Renal cortical epithelial cell (primary cell): ENCODE measurements around the gene ATP6V1G2. TPM values are rescaled to one million over a fixed set of nuclear protein-coding genes. Genes with fewer than 3 reads are reported as not detected.

Experiments used
- DNase-seq: peaks from one replicate; pipeline ENCODE4 v3.0.0-alpha.2; 2011; ENCODE audit warnings: low read depth
- total RNA-seq: library from RNA; depleted of rRNA; stranded (reverse); fragments of >200 nt; gene quantifications from 2 replicates; pipeline ENCODE4 v1.2.3, GENCODE V29; 2014

Gene ATP6V1G2
- total RNA-seq, 1 donor from 2014 or later, result 1.0 TPM

DNA sequence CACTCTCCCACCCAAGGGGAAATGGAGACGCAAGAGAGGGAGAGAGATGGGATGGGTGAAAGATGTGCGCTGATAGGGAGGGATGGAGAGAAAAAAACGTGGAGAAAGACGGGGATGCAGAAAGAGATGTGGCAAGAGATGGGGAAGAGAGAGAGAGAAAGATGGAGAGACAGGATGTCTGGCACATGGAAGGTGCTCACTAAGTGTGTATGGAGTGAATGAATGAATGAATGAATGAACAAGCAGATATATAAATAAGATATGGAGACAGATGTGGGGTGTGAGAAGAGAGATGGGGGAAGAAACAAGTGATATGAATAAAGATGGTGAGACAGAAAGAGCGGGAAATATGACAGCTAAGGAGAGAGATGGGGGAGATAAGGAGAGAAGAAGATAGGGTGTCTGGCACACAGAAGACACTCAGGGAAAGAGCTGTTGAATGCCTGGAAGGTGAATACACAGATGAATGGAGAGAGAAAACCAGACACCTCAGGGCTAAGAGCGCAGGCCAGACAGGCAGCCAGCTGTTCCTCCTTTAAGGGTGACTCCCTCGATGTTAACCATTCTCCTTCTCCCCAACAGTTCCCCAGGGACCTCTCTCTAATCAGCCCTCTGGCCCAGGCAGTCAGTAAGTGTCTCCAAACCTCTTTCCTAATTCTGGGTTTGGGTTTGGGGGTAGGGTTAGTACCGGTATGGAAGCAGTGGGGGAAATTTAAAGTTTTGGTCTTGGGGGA is 29.7 kb upstream of the ATP6V1G2 start:
- no peak for DNase-seq

DNA sequence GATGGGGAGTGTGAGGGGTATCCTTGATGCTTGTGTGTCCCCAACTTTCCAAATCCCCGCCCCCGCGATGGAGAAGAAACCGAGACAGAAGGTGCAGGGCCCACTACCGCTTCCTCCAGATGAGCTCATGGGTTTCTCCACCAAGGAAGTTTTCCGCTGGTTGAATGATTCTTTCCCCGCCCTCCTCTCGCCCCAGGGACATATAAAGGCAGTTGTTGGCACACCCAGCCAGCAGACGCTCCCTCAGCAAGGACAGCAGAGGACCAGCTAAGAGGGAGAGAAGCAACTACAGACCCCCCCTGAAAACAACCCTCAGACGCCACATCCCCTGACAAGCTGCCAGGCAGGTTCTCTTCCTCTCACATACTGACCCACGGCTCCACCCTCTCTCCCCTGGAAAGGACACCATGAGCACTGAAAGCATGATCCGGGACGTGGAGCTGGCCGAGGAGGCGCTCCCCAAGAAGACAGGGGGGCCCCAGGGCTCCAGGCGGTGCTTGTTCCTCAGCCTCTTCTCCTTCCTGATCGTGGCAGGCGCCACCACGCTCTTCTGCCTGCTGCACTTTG is 29.0 kb upstream of the ATP6V1G2 start, which contains the start of gene TNF:
Gene TNF, plus strand, starts transcription at position 231 of the 567 bp plus-strand sequence. Its CDS starts 177 bp downstream, at position 408.
- DNase-seq, result peak; percentile 28

DNA sequence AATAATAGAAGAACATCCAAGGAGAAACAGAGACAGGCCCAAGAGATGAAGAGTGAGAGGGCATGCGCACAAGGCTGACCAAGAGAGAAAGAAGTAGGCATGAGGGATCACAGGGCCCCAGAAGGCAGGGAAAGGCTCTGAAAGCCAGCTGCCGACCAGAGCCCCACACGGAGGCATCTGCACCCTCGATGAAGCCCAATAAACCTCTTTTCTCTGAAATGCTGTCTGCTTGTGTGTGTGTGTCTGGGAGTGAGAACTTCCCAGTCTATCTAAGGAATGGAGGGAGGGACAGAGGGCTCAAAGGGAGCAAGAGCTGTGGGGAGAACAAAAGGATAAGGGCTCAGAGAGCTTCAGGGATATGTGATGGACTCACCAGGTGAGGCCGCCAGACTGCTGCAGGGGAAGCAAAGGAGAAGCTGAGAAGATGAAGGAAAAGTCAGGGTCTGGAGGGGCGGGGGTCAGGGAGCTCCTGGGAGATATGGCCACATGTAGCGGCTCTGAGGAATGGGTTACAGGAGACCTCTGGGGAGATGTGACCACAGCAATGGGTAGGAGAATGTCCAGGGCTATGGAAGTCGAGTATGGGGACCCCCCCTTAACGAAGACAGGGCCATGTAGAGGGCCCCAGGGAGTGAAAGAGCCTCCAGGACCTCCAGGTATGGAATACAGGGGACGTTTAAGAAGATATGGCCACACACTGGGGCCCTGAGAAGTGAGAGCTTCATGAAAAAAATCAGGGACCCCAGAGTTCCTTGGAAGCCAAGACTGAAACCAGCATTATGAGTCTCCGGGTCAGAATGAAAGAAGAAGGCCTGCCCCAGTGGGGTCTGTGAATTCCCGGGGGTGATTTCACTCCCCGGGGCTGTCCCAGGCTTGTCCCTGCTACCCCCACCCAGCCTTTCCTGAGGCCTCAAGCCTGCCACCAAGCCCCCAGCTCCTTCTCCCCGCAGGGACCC is 28.0 kb upstream of the ATP6V1G2 start:
- DNase-seq, result no peak

DNA sequence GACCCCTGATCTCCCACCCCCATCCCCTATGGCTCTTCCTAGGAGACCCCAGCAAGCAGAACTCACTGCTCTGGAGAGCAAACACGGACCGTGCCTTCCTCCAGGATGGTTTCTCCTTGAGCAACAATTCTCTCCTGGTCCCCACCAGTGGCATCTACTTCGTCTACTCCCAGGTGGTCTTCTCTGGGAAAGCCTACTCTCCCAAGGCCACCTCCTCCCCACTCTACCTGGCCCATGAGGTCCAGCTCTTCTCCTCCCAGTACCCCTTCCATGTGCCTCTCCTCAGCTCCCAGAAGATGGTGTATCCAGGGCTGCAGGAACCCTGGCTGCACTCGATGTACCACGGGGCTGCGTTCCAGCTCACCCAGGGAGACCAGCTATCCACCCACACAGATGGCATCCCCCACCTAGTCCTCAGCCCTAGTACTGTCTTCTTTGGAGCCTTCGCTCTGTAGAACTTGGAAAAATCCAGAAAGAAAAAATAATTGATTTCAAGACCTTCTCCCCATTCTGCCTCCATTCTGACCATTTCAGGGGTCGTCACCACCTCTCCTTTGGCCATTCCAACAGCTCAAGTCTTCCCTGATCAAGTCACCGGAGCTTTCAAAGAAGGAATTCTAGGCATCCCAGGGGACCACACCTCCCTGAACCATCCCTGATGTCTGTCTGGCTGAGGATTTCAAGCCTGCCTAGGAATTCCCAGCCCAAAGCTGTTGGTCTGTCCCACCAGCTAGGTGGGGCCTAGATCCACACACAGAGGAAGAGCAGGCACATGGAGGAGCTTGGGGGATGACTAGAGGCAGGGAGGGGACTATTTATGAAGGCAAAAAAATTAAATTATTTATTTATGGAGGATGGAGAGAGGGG is 27.1 kb upstream of the ATP6V1G2 start:
- DNase-seq, result no peak

DNA sequence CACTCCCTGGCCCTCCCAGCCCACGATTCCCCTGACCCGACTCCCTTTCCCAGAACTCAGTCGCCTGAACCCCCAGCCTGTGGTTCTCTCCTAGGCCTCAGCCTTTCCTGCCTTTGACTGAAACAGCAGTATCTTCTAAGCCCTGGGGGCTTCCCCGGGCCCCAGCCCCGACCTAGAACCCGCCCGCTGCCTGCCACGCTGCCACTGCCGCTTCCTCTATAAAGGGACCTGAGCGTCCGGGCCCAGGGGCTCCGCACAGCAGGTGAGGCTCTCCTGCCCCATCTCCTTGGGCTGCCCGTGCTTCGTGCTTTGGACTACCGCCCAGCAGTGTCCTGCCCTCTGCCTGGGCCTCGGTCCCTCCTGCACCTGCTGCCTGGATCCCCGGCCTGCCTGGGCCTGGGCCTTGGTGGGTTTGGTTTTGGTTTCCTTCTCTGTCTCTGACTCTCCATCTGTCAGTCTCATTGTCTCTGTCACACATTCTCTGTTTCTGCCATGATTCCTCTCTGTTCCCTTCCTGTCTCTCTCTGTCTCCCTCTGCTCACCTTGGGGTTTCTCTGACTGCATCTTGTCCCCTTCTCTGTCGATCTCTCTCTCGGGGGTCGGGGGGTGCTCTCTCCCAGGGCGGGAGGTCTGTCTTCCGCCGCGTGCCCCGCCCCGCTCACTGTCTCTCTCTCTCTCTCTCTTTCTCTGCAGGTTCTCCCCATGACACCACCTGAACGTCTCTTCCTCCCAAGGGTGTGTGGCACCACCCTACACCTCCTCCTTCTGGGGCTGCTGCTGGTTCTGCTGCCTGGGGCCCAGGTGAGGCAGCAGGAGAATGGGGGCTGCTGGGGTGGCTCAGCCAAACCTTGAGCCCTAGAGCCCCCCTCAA is 25.9 kb upstream of the ATP6V1G2 start, which contains the start of gene LTA:
Gene LTA, plus strand, starts transcription at position 249 of the 871 bp plus-strand sequence. Its CDS starts 454 bp downstream, at position 703.
- DNase-seq, result no peak

DNA sequence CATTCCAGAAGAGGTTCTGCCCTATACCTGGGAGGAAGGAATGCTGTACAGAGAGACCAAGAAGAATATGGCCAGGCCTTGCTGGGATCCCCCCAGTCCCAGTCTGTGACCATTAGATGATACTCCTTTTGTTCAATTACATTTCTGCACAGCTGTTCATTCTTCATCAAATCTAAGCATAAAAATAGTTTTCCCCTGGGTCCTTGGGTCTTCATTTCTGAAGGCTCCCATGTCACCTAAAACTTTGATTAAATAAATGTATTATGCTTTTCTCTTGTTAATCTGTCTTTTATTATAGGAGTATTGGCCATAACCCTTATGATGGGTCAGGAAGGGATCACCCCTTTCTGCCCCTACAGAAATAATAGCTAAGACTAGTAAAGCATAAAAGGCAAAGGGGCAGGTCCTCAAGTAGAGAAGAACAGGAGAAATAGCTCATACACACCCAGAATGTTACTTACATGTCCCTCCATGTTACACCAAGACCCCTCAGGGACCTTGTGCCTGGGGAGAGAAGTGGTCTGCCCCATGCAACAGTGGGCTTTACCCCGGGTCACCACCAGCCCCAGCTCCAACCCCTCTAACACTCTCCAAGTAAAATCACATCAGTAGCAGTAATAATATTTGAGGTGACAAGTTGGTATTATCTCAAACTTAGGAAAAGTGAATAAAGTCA is 23.6 kb upstream of the ATP6V1G2 start:
- DNase-seq, result no peak

DNA sequence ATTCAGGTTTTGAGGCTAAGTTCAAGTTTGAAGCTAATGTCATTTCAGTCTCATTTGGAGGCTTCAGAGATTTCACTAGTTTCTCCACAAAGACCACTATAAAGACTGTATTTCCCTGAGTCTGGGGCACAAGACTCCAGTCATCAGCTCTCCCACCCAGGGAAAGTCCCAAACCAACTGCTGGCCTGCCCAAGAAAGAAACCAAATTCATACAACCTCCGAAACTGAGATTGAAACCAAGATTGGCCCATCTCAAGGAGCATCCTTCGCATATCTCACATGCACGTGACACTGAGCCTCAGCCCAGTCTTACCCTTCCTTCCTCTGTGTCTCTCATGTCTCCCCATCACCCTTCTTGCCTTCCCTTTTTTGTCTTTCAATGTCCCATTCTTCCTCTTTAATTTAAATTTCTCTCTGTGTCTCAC is 22.1 kb upstream of the ATP6V1G2 start:
- DNase-seq, result no peak

DNA sequence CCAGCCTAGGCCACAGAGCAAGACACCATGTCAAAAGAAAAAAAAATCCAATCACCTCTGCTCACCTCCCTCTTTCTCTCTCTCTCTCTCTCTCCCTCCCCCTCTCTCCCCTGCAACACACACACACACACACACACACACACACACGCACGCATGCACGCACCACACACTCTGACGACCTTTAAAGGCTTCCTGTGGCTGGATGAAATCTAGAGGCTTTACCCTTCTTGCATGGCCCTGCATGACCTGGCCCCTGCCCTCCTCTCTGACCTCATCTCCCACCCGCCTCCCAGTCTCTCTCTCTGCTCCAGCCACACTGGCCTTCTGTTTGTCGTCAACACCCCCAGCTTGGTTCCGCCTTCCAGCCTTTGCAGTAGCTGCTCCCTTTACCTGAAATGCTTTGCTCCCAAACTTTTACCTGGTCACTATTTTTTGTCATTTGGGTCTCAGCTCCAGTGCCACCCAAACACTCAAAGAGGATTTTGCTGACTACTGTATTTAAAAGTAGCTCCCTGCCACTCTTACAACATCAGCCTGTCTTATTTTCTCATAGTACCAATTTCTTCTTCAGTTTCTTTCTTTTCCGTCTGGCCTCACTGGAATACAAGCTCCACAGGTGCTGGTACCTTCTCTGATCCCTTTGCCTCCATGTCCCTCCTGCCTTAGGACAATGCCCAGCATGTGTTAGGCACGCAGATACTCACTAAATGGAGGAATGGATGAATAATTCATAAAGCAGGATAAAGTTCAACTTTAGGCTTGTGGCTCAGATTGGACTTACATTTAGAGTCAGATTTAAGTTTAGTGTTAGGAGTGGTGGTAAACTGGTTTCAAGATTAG is 21.3 kb upstream of the ATP6V1G2 start:
- no peak for DNase-seq

DNA sequence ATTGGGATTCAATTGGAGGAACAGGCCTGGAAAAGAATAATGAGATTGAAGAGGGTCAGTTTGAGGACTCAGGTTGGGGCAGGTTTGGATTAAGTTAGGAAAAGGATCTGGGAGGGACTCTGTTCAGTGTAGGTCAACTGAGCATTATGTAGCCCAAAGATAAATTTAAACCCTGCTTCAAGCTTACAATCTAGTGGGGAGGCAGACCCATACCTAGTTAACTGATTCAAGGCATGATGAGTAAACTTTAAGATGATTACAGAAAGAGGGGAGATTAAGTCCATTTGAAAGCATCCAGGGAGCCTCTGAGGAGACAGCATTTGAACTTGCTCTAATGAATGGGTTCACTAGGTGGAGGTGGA is 14.3 kb upstream of the ATP6V1G2 start:
- DNase-seq, result no peak

DNA sequence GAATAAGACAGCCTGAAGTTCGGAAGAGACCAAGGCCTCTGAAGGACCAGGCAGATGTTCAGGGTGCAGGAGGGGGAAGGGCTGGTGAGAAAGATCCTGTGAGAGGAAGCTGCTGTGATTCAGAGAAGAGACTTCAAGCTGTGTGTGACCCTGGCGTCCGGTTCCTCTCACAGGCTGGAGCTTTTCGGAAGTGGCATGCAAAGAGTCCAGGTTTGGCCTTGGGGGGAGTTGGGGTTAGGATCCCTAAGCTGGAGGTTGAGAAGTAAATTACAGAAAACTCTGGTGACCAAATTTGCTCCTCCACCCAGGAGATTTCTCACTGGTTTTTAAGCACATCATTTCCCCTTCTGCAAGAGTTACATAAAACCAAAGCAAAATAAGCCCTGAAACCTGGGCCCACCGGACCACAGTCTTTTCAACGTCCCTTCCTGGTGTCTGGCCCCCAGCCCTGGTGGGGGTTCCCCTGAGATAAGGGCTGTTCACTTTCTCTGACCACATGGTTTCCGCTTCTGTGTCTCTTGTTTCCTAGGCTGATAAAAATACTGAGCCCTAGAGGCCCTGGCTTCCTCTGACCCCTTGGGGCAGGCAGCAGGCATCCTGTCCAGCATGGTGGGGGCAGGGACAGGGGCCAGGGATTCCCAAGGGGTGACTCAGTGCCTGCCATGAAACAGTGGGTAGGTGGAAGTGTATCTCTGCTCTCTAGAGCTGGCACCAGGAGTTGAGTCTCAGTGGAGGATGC is 13.7 kb upstream of the ATP6V1G2 start:
- DNase-seq, result peak; percentile 80

DNA sequence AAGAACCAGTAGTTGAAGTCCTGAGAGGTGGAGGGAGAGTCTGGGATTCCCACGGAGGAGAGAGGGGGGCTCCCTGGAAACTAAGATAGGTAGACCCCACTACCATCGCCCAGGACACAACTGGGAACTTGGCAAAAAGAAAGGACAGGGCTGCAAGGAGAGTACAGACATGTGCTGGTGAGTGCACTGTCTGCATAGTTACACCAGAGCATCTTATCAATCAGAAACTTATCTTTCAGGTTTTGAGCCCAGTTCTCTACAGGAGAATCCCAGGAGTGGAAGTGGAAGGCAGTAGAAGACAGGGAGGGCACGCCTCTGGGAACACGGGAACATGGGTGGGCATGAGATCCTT is 13.2 kb upstream of the ATP6V1G2 start:
- no peak for DNase-seq

DNA sequence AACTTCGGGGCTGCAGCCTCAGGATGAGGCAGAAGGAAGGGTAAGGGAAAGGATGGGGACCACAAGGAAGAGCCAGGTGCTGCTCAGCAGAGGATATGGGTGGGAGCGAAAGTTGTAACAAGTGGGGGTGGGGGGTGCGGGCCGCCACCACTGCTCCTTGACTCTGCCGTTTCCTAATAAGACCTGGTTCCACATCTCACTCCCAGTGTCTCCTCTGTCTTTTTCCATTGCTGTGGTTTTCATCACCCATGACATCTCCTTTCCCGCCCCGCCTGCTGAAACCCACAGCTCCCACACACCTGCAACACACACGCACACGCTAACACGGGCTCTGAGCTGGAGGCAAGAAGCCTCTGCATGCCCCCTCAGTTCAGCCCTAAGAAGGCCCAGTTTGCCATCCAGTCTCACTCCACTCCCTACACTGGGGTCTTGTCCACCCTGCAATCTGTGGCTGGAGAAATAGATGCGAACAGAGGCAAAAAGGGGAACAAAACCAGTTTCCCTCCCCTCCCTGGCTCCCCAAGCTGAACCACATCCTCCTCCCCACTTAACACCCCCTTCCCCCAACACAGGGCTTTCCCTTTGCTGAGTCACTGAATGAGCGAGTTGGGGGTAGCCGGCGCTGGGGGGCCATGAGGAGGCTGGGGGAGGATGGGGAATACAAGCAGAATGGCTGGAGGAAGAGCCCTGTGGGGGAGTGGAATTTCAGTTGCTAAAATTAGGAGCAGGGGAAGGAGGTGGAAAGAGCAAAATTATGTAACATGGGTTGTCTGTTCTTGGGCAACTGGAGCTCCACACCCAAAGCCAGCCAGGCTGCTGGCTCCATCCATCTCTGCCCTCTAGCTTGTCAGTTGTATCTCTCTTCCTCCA is 12.5 kb upstream of the ATP6V1G2 start:
- no peak for DNase-seq

DNA sequence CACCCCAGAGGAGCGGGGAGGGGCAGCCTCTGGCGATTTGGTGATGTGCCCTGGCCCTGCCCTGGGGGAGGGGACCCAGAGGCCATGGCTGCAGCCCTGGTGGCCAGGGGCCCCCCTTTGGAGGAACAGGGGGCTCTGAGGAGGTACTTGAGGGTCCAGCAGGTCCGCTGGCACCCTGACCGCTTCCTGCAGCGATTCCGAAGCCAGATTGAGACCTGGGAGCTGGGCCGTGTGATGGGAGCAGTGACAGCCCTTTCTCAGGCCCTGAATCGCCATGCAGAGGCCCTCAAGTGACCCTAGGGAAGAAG is 11.9 kb upstream of the ATP6V1G2 start:
- DNase-seq, result no peak

DNA sequence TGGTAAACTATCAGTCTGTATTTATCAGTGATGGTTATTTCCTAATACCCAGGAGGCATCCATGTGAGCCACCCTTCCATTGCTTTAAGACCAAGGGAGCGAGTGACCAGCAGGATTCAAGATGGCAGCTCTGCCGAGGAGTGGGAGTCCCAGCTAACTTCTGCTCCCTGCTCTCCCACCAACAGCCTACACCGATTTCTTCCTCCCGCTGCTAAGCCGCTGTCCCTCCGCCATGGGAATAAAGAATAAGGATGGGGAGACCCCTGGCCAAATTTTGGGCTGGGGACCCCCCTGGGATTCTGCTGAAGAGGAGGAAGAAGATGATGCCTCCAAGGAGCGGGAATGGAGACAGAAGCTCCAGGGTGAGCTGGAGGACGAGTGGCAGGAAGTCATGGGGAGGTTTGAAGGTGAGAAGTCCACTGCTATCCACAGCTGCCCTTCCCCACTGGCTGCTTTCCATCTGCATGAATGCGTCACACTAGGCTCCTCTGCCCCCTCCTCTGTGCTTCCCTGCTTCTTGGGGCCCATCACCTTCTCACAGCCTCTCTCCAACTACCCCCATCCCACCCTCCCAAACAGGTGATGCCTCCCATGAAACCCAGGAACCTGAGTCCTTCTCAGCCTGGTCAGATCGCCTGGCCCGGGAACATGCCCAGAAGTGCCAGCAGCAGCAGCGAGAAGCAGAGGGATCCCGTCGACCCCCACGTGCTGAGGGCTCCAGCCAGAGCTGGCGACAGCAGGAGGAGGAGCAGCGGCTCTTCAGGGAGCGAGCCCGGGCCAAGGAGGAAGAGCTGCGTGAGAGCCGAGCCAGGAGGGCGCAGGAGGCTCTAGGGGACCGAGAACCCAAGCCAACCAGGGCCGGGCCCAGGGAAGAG is 11.3 kb upstream of the ATP6V1G2 start:
- DNase-seq, result no peak

DNA sequence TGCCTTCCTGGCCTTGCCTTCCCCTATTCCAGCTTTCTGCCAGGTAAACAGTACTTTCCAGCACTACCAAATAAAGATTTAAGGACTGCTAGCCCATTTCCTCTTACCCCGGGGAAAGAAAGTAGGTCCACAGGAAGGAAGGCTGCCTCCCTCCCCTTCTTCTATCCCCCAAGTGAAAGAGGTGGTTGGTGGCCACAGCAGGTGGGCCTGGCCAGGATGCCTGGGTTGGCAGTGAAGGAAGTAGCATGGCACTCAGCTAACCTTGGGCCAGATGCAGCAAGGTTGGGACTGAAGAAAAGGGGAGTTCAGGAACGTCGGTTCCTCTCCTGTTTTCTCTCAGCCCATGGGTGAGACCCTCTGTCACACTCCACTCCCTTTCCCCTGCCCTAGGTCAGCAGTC is 9.9 kb upstream of the ATP6V1G2 start:
- DNase-seq, result no peak

DNA sequence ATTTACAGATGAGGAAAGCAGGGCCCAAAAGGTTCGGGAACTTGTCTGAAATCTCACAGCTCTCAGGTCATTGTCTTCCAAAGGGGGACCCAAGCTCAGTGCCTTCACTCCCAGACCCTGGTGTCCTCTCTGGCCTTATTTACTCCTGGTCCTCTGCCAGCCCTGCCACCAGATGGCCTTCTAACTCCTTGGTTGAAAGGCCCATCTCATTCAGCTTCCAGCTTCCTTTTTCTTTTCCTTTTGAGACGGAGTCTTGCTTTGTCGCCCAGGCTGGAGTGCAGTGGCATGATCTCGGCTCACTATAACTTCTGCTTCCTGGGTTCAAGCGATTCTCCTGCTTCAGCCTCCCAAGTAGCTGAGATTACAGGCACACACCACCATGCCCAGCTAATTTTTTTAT is 5.0 kb upstream of the ATP6V1G2 start:
- DNase-seq, result peak; percentile 47

DNA sequence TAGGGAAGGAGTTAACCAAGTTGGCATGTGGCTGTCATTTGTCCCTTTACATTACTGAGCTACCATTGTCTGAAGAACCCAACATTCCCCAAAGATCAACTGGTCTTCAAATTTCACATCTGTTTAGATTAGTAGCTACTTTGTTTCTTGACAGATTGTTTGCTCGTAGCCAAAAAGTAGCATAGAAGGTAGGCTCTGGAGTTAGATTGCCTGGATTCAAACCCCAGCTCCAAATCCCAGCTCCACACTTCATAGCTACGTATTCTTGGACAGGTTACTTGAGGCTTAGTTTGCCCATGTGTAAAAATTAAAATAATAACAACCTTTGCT is 2.1 kb upstream of the ATP6V1G2 start:
- no peak for DNase-seq
